ENCODE data around the gene HHAT.

Gene HHAT

GRCh38 chr1:210723646-210724045 is 394.9 kb downstream of the HHAT start:
- no peak for DNase-seq (ENCODE audit: low read depth)

- DNase-seq (ENCODE audit: low read depth) = no peak
Observed at GRCh38 chr1:210724768-210725167, 396.1 kb downstream of the HHAT start.

Data from EH (cell line).